Daoy (cell line): ENCODE data around the gene CIITA. TPM values are rescaled to one million over a fixed set of nuclear protein-coding genes. Genes with fewer than 3 reads are reported as not detected.
A peak's percentile ranks its signal among the peaks of the same experiment; 100 is the strongest.

Source experiments
- DNase-seq: peaks from one replicate; pipeline ENCODE4 v3.0.0-alpha.2; 2015; ENCODE audit warnings: low read depth
- total RNA-seq: library from RNA; depleted of rRNA; stranded (reverse); fragments of >200 nt; shearing (Covaris generic); gene quantifications from 2 replicates; pipeline ENCODE4 v1.2.3, GENCODE V29; 2014; rRNA removed

CIITA gene
- total RNA-seq, 1 experiment from 2014 or later: not detected

GRCh38 chr16:10981697-10982216, 104.8 kb downstream of the CIITA start:
- no peak for DNase-seq

DNA sequence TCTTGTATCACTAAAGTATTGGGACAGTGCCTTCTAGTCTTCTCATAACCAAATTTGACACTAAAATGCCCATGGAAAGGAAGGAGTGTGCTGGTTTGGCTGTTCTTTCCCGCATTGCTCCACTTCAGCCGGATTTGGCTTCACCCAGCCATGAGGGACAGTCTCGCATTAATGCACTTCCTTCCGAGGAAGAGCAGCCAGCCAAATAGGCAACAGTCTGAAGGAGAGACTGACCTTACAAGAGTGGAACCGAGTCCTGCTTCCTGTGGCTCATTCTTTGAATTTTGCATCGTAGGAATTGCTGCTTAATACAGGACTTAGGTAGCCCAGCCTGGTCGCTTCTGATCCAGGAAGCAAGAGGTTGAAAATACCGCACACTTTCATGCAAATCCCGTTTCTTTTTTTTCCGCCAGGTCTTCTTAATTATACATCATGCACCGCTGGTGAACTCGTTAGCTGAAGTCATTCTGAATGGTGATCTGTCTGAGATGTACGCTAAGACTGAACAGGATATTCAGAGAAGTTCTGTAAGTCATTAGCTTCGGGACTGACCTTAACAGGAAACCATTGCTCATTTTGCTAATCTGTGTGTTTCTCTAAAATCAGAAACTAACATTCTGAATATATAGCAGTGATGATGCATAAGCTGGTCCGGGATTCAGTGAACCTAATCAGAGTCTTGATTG, 105.6 kb downstream of the CIITA start:
- DNase-seq: no peak

- no peak for DNase-seq
Observed at GRCh38 chr16:10983159-10983558, 106.2 kb downstream of the CIITA start.

DNA sequence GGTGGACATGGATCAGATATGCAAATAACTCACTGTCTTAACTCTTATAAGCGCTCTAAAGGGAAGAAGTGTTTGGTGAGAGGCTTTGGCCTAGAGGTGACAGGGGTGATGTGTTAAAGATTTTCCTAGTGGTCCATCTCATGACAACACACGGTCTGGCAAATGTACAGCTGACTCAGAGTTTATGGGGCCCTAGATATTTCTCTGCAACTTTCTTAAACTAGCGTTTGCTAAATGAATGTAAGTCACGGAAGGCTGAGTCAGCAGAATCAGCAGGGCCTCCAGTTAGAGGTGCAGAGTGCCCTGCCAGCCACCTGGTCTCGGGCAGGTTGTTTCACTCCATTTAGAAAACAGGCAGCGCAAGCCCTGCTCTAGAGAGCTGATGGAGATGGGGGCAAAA, 107.5 kb downstream of the CIITA start:
- peak; percentile 19 for DNase-seq

Other genes with a start within 250 kb of the CIITA start
- gene TEKT5, start 182.3 kb upstream of the CIITA start, total RNA-seq: not detected in 2 replicates
- 32.2 and 46.9 TPM in 2 replicates for gene NUBP1, start 133.4 kb upstream of the CIITA start, total RNA-seq
- not detected in 2 replicates for gene TVP23A, start 58.4 kb upstream of the CIITA start, total RNA-seq
- 38.4 and 45.4 TPM in 2 replicates for gene DEXI, start 65.3 kb downstream of the CIITA start, total RNA-seq
- 7.2 TPM in 2 replicates for gene CLEC16A, start 67.4 kb downstream of the CIITA start, total RNA-seq